RWPE2 (cell line): Measurements from ENCODE around the gene MAPK9.

Source experiments
- ATAC-seq: fragments of 200-7000 bp; cut with Tn5 transposase; 3 replicates; pipeline ENCODE4 v1.9.1; 2021; ENCODE audit warnings: low read depth
- DNase-seq: peaks from one replicate; pipeline ENCODE4 v3.0.0-alpha.2; 2020; ENCODE audit warnings: low spot score
- H3K27ac ChIP-seq: fragments of 450-650 bp; 2 replicates; pipeline ENCODE4 v1.5.1; 2017; ENCODE audit warnings: mild to moderate bottlenecking; ENCODE audit not compliant: poor library complexity, severe bottlenecking
- H3K27me3 ChIP-seq: fragments of 250-450 bp; sonication (Bioruptor Pico); 2 replicates; pipeline ENCODE4 v1.5.1; 2021; ENCODE audit warnings: mild to moderate bottlenecking, moderate library complexity; ENCODE audit not compliant: insufficient read depth, poor library complexity, severe bottlenecking
- H3K36me3 ChIP-seq: fragments of 250-450 bp; sonication (Bioruptor Pico); 2 replicates; pipeline ENCODE4 v1.5.1; 2020; ENCODE audit warnings: low read depth, mild to moderate bottlenecking, moderate library complexity
- H3K4me1 ChIP-seq: fragments of 250-450 bp; sonication (Bioruptor Pico); 2 replicates; pipeline ENCODE4 v1.5.1; 2021; ENCODE audit warnings: mild to moderate bottlenecking, moderate library complexity; ENCODE audit not compliant: insufficient read depth, poor library complexity, severe bottlenecking
- H3K4me3 ChIP-seq: fragments of 250-450 bp; sonication (Bioruptor Pico); 2 replicates; pipeline ENCODE4 v1.5.1; 2021; ENCODE audit warnings: mild to moderate bottlenecking, moderate library complexity; ENCODE audit not compliant: severe bottlenecking
- H3K9me3 ChIP-seq: fragments of 250-450 bp; sonication (Bioruptor Pico); 2 replicates; pipeline ENCODE4 v1.5.1; 2021; ENCODE audit warnings: mild to moderate bottlenecking, moderate library complexity; ENCODE audit not compliant: severe bottlenecking
- TF ChIP-seq, protein P1 (sequence below): fragments of 450-650 bp; IDR thresholded peaks from one replicate; pipeline ENCODE4 v1.5.1; 2017; ENCODE audit warnings: mild to moderate bottlenecking, moderate library complexity; ENCODE audit not compliant: poor library complexity, severe bottlenecking

Gene MAPK9

DNA sequence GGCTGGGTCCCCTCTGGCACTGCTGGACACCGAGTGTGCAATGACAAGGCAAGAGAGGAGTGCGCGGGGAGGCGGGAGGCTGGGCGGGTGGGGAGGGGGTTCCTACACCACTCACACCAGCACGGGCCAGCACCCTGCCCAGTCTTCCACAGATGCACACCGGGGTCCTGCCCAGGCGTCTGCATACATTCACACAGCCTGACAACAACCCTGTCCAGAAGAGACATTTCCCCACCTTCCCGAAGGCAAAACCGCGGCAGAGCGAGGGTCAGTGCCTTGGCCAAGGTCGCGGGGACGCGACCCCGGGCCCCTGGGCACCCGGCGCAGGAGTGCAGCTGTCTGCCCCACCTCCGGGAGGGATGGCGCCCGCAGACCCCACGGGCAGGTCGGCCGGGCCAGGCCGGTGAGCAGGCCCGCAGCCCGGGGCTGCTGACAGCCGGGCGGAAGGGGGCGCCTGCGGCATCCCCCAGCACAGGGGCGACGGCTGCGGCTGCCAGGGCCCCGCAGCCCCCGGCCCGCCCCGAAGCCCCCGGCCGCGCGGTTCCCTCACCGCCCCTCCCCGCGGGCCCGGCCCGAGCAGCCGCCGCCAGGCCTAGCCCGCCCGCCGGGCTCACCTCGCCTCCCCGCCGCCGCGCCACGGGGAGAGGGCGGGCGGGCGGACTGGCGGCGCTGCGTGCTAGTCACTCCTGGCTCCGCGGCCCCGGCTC lies 496 bp downstream of the MAPK9 start:
- Histone ChIP-seq H3K9me3 (no peaks in the 10 kb centered on the region), H3K4me1 (peaks cover 10% of the 10 kb centered on the region), H3K4me3 (peak overlapping the region; percentile 100), H3K27me3 (no peaks in the 10 kb centered on the region), H3K27ac (peak overlapping the region; percentile 55), H3K36me3 (peaks cover 5% of the 10 kb centered on the region; the same call in 1 of the 2 replicates)
- peak; percentile 7; the same call in 1 of the 3 replicates for ATAC-seq
- TF ChIP-seq, protein P1, sequence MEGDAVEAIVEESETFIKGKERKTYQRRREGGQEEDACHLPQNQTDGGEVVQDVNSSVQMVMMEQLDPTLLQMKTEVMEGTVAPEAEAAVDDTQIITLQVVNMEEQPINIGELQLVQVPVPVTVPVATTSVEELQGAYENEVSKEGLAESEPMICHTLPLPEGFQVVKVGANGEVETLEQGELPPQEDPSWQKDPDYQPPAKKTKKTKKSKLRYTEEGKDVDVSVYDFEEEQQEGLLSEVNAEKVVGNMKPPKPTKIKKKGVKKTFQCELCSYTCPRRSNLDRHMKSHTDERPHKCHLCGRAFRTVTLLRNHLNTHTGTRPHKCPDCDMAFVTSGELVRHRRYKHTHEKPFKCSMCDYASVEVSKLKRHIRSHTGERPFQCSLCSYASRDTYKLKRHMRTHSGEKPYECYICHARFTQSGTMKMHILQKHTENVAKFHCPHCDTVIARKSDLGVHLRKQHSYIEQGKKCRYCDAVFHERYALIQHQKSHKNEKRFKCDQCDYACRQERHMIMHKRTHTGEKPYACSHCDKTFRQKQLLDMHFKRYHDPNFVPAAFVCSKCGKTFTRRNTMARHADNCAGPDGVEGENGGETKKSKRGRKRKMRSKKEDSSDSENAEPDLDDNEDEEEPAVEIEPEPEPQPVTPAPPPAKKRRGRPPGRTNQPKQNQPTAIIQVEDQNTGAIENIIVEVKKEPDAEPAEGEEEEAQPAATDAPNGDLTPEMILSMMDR, result peak; percentile 55
- DNase-seq, result no peak

DNA sequence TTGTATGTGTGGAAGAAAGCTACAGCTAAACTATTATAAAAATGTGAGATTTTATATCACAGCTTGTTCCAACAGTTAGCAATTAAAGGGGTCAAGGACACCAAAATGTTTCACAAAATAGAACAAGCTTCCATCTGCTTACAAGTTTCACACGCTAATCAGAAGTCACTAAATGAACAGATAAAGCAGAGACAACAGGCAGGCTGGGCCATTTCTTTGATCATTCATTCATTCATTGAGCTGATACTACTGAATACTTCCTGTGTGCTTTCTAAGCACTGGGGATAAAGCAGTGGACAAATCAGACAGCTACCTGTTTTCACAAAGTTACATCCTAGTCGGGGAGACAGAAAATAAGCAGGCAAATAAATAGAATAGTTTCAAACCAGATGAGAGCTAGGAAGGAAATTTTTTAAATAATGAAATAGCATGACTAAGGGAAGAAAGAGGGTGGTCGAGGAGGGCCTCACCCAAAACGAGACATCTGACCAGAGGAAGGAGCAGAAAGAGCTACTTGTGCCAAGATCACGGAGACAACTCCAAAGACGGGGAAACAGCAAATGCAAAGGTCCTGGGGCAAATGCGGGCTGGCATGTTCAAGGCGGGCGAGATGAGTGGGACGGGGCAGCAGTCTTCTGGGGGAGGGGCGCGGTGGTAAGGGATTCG lies 1.2 kb downstream of the MAPK9 start:
- Histone ChIP-seq H3K27ac (peak overlapping the region; percentile 55), H3K36me3 (peaks cover 9% of the 10 kb centered on the region; the same call in 1 of the 2 replicates), H3K4me1 (peaks cover 10% of the 10 kb centered on the region), H3K4me3 (peak overlapping the region; percentile 100), H3K9me3 (no peaks in the 10 kb centered on the region), H3K27me3 (no peaks in the 10 kb centered on the region)
- ATAC-seq, result no peak
- no peak for DNase-seq
- TF ChIP-seq, protein P1, result no peak

DNA sequence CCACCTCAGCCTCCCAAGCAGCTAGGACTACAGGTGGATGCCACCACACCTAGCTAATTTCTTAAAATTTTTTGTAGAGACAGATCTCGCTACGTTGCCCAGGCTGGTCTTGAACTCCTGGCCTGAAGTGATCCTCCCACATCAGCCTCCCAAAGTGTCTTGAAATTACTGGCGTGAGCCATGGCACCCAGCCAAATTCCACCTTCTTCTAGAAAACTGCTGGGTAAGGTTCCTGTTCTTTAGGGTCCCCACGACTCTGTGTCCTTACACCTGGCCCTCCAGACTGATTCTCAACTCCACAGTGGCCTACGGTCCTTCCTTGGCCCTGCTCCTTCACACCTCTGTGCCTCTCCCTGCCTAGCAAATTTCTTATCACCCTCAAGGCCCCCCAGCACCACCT lies 1.9 kb downstream of the MAPK9 start:
- Histone ChIP-seq H3K27me3 (no peaks in the 10 kb centered on the region), H3K4me3 (no peak overlapping the region), H3K9me3 (no peaks in the 10 kb centered on the region), H3K36me3 (peaks cover 15% of the 10 kb centered on the region), H3K4me1 (peaks cover 10% of the 10 kb centered on the region), H3K27ac (no peak overlapping the region)
- no peak for DNase-seq
- TF ChIP-seq, protein P1, result no peak
- ATAC-seq, result no peak

DNA sequence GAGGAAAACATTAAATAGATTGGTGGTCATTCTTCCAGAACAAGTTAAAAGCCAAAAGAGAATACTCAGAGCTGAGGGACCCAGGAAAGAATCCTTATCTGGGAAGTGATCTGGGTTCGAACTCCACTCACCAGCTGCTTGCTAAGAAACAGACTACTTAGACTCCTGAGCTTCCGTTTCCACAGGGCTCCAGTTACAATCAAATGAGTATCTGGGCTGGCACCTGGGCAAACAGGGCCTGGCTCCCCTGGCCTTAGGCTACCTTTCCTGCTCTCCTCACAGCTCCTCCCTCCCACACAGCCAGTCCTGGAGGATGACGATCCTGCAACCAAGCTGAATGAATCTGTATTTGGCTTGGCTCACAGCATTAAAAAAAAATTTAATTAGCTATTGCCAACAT lies 2.5 kb downstream of the MAPK9 start:
- no peak overlapping the region for H3K4me3 ChIP-seq
- H3K36me3 ChIP-seq, result peaks cover 20% of the 10 kb centered on the region
- H3K27ac ChIP-seq, result no peak overlapping the region
- TF ChIP-seq, protein P1, result no peak
- ATAC-seq (peak; percentile 33), DNase-seq (no peak)
- no peaks in the 10 kb centered on the region for H3K9me3 ChIP-seq
- H3K27me3 ChIP-seq, result no peaks in the 10 kb centered on the region
- peaks cover 10% of the 10 kb centered on the region for H3K4me1 ChIP-seq

DNA sequence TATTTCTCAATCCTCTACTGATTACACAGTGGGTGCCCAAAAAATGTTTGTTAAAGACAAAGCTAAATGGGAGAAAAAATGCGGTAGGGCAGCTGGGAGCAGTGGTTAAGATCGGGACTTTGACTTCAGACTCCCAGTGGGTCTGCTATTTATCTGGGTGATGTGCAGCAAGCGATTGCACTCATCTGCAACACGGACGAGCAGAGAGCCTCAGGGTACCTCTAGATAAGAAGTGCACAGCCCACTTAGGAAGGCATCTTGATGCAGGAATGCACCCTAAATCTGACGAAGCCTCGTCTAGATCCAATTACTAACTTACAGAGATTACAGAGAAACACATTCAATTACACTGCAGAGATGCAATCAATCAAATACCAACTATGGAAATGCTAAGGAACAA lies 4.0 kb downstream of the MAPK9 start:
- Histone ChIP-seq H3K27ac (no peak overlapping the region), H3K4me1 (peaks cover 16% of the 10 kb centered on the region), H3K9me3 (no peaks in the 10 kb centered on the region), H3K27me3 (no peaks in the 10 kb centered on the region), H3K36me3 (peaks cover 25% of the 10 kb centered on the region), H3K4me3 (no peak overlapping the region)
- no peak for DNase-seq
- TF ChIP-seq, protein P1, result no peak
- no peak for ATAC-seq
